PC-9 (cell line): ENCODE results near the gene SLC38A1. TPM values are rescaled to one million over a fixed set of nuclear protein-coding genes. Genes with fewer than 3 reads are reported as not detected.

ENCODE experiments used
- BruUV-seq: library from RNA; stranded (reverse); fragments of 400-500 nt; replicated peaks from 2 replicates; lab custom pipeline; 2021; lab: Mats Ljungman, UMichigan
- CTCF ChIA-PET: fragments of 300-600 bp; sonication (Branson Sonifier 250); formaldehyde crosslinking; loops from one replicate; lab custom pipeline; 2022; ENCODE audit warnings: antibody characterized with exemption; lab: Charles Lee
- POLR2A ChIA-PET: fragments of 300-600 bp; sonication (Branson Sonifier 250); formaldehyde crosslinking; loops from one replicate; lab custom pipeline; 2022; ENCODE audit warnings: antibody characterized with exemption; ENCODE audit not compliant: unreplicated experiment; lab: Charles Lee
- DNase-seq, 2 experiments: peaks; one replicate each; pipeline versions ENCODE4 v3.0.0 to v3.0.0-alpha.2; 2015 to 2022; ENCODE audit warnings: mixed read lengths in 1 of 2
- H2AFZ ChIP-seq: fragments of 200-600 bp; sonication (generic); 2 replicates; pipeline ENCODE4 v1.8.1; 2017; ENCODE audit warnings: antibody characterized with exemption
- H3F3A ChIP-seq: fragments of 200-600 bp; sonication (generic); 2 replicates; pipeline ENCODE4 v1.8.1; 2017; ENCODE audit warnings: antibody characterized with exemption, mild to moderate bottlenecking, low read depth; ENCODE audit not compliant: insufficient read depth
- H3K27ac ChIP-seq: fragments of 200-600 bp; sonication (generic); 2 replicates; pipeline ENCODE4 v1.6.1; 2016; ENCODE audit warnings: mixed run types
- H3K27me3 ChIP-seq: fragments of 200-600 bp; sonication (generic); 2 replicates; pipeline ENCODE4 v1.6.1; 2016; ENCODE audit warnings: low read depth, mixed run types; ENCODE audit not compliant: insufficient read depth
- H3K36me3 ChIP-seq: fragments of 200-600 bp; sonication (generic); 2 replicates; pipeline ENCODE4 v1.6.1; 2016; ENCODE audit warnings: low read depth, mixed run types
- H3K4me1 ChIP-seq: fragments of 200-600 bp; sonication (generic); replicated peaks from 2 replicates; pipeline ENCODE4 v1.6.1; 2016; ENCODE audit warnings: mixed run types; ENCODE audit not compliant: insufficient read depth
- H3K4me2 ChIP-seq: fragments of 200-600 bp; sonication (generic); 2 replicates; pipeline ENCODE4 v1.6.1; 2017; ENCODE audit warnings: mixed run types
- H3K4me3 ChIP-seq: fragments of 200-600 bp; sonication (generic); 2 replicates; pipeline ENCODE4 v1.6.1; 2016; ENCODE audit warnings: mixed run types
- H3K79me2 ChIP-seq: fragments of 200-600 bp; sonication (generic); 2 replicates; pipeline ENCODE4 v1.6.1; 2017; ENCODE audit warnings: low read depth, mixed run types
- H3K9me2 ChIP-seq: fragments of 200-600 bp; sonication (generic); 2 replicates; pipeline ENCODE4 v1.8.1; 2017; ENCODE audit warnings: mild to moderate bottlenecking; ENCODE audit not compliant: insufficient read depth
- H3K9me3 ChIP-seq: fragments of 200-600 bp; sonication (generic); 2 replicates; pipeline ENCODE4 v1.8.1; 2016; ENCODE audit warnings: low read depth; ENCODE audit not compliant: insufficient read depth
- H4K20me1 ChIP-seq: fragments of 200-600 bp; sonication (generic); 2 replicates; pipeline ENCODE4 v1.8.1; 2017; ENCODE audit not compliant: insufficient read depth
- CTCF ChIP-seq: fragments of 200-600 bp; sonication (generic); conservative IDR thresholded peaks from 2 replicates; pipeline ENCODE4 v1.6.1; 2017; ENCODE audit warnings: mixed run types, antibody characterized with exemption, mild to moderate bottlenecking, moderate library complexity
- EZH2 ChIP-seq: fragments of 200-600 bp; sonication (generic); IDR thresholded peaks from 2 replicates; pipeline ENCODE4 v1.8.0; 2017; ENCODE audit warnings: antibody characterized with exemption, low read depth
- intact Hi-C: fragments of 100-400 bp; cut with micrococcal nuclease; formaldehyde crosslinking; loops from one replicate; pipeline ENCODE4 v1.10.0; 2022; ENCODE audit not compliant: unreplicated experiment
- total RNA-seq: library from RNA; stranded (reverse); gene quantifications from 2 replicates; pipeline ENCODE4 v1.2.3, GENCODE V29; 2021

The SLC38A1 gene
- total RNA-seq, 1 experiment from 2014 or later: 131 TPM

- no peak for DNase-seq
- POLR2A ChIA-PET: interaction anchor here (0.7 kb wide), 1 partner anchor 217 kb away, joined by 6 read pairs; no protein-coding TSS in a partner anchor
Observed at GRCh38 chr12:46145881-46146280, 123.0 kb downstream of the SLC38A1 start.

GRCh38 chr12:46144433-46144832 lies 124.4 kb downstream of the SLC38A1 start:
- Histone ChIP-seq H3K36me3 (no peaks in the 10 kb centered on the region), H3K4me3 (no peak overlapping the region), H3F3A (no peaks in the 10 kb centered on the region), H4K20me1 (no peaks in the 10 kb centered on the region), H3K4me1 (no peaks in the 10 kb centered on the region), H3K9me2 (no peaks in the 10 kb centered on the region; the same call in 1 of the 2 replicates), H3K9me3 (no peaks in the 10 kb centered on the region), H3K4me2 (no peak overlapping the region), H3K79me2 (no peaks in the 10 kb centered on the region), H3K27me3 (no peaks in the 10 kb centered on the region), H3K27ac (no peak overlapping the region), H2AFZ (no peak overlapping the region)
- CTCF ChIA-PET: no interaction called here
- POLR2A ChIA-PET: no interaction called here
- no peak for DNase-seq
- TF ChIP-seq CTCF (no peak), EZH2 (no peak)
- intact Hi-C loops: no loop called here
- no TSS peak for BruUV-seq

More at GRCh38 chr12:46145881-46146280, 123.0 kb downstream of the SLC38A1 start:
- Histone ChIP-seq H2AFZ (no peak overlapping the region), H3K4me3 (no peak overlapping the region), H3K79me2 (no peaks in the 10 kb centered on the region), H4K20me1 (no peaks in the 10 kb centered on the region), H3F3A (no peaks in the 10 kb centered on the region), H3K4me1 (no peaks in the 10 kb centered on the region), H3K36me3 (no peaks in the 10 kb centered on the region), H3K9me2 (no peaks in the 10 kb centered on the region; the same call in 1 of the 2 replicates), H3K4me2 (no peak overlapping the region), H3K27ac (no peak overlapping the region), H3K27me3 (no peaks in the 10 kb centered on the region), H3K9me3 (no peaks in the 10 kb centered on the region)
- CTCF ChIA-PET: no interaction called here
- intact Hi-C loops: no loop called here
- no TSS peak for BruUV-seq
- TF ChIP-seq CTCF (no peak), EZH2 (no peak)

GRCh38 chr12:46136249-46136648 lies 132.6 kb downstream of the SLC38A1 start:
- POLR2A ChIA-PET: no interaction called here

More at GRCh38 chr12:46136249-46136648, 132.6 kb downstream of the SLC38A1 start:
- Histone ChIP-seq H3K9me3 (no peaks in the 10 kb centered on the region), H3K27me3 (no peaks in the 10 kb centered on the region), H3K4me1 (no peaks in the 10 kb centered on the region), H3K79me2 (no peaks in the 10 kb centered on the region), H3K9me2 (no peaks in the 10 kb centered on the region), H3K36me3 (no peaks in the 10 kb centered on the region), H3K27ac (no peak overlapping the region), H2AFZ (no peak overlapping the region), H3K4me3 (no peak overlapping the region), H4K20me1 (no peaks in the 10 kb centered on the region), H3F3A (no peaks in the 10 kb centered on the region), H3K4me2 (no peak overlapping the region)
- BruUV-seq: no TSS peak
- TF ChIP-seq CTCF: no peak
- no peak for TF ChIP-seq EZH2
- intact Hi-C loops: no loop called here
- no peak for DNase-seq
- CTCF ChIA-PET: no interaction called here
